Temporal lobe (tissue), 2 donors: ENCODE measurements around the gene MUC20. TPM values are rescaled to one million over a fixed set of nuclear protein-coding genes. Genes with fewer than 3 reads are reported as not detected.

Source experiments
- small RNA-seq: library from RNA; depleted of rRNA; stranded (forward); fragments of <200 nt; gene quantifications from one replicate; pipeline ENCODE3, GENCODE V24; 2014; ENCODE audit warnings: low replicate concordance
- total RNA-seq: library from RNA; depleted of rRNA; stranded (reverse); fragments of >200 nt; gene quantifications from one replicate; pipeline ENCODE4 v1.2.3, GENCODE V29; 2014

Gene MUC20
- total RNA-seq, 1 donor from 2014 or later = 2.5 TPM

Small RNAs within 50 kb of the gene (small RNA-seq; reads per million reads assigned to genes)
- not detected for gene MIR570

Other genes starting within 250 kb of the MUC20 start
- 43.0 TPM for gene PPP1R2, start 177.7 kb upstream of the MUC20 start, total RNA-seq
- 7.4 TPM for gene APOD, start 137.0 kb upstream of the MUC20 start, total RNA-seq
- gene MUC4, start 91.0 kb downstream of the MUC20 start, total RNA-seq = under 0.01 TPM
- gene TNK2, start 187.6 kb downstream of the MUC20 start, total RNA-seq = 13.0 TPM